T-helper 1 cell treated with Interleukin-12 subunit alpha and Interleukin-12 subunit beta and Interleukin-4 antibody, amounts not matched to agents 30 μg/mL and 1 μg/mL, for 36 hours (primary cell): Measurements from ENCODE around the gene LPP.
A peak's percentile ranks its signal among the peaks of the same experiment; 100 is the strongest.

Experiments
- H3K27ac Mint-ChIP-seq: one replicate; pipeline ENCODE4 v1.8.0; 2021; ENCODE audit warnings: mild to moderate bottlenecking, mixed read lengths
- H3K27me3 Mint-ChIP-seq: one replicate; pipeline ENCODE4 v1.8.0; 2021; ENCODE audit warnings: low read depth, mixed read lengths
- H3K36me3 Mint-ChIP-seq: one replicate; pipeline ENCODE4 v1.8.0; 2021; ENCODE audit warnings: low read depth, mixed read lengths
- H3K4me1 Mint-ChIP-seq: one replicate; pipeline ENCODE4 v1.8.0; 2021; ENCODE audit warnings: low read depth, mixed read lengths
- H3K4me3 Mint-ChIP-seq: one replicate; pipeline ENCODE4 v1.8.0; 2021; ENCODE audit warnings: mild to moderate bottlenecking, moderate library complexity, mixed read lengths
- H3K9me3 Mint-ChIP-seq: one replicate; pipeline ENCODE4 v1.8.0; 2021; ENCODE audit warnings: mixed read lengths

The LPP gene

DNA sequence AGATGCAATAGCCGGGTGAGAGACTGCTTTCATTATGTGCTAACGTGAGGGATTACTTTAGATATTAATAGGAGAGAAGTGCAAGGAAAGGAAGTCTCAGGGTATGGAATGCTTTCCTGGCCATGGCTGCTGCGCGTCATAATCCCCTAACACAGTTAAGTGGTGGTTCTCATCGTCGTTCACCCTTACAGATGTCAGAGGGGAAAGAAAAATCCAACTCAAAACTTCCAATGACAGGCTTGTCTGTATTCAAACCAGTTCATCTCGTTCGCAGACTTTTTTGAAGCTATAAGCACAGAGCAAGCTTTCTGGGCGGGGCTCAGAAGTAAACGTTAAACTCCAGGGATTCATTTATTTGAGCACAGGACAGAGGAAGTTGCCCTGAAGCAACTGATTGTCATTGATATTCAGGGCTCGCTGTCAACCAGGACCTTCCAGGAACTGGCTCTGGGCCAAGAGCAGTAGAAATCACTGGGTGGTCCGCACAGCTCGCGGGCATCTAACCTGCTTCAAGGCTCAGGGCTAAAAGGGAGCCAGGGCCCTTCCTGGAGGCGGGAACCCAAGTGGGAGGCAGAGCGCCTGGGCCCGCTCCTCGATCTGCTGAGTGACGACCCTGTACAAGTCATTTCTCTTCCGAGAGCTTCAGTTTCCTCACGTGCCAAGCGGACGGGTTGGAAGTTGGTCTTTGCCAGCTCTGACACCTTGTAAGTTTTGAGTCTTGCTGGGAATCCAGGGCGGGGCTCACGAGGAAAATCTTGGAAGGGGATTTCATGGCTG lies 1.1 kb upstream of the LPP start:
- Mint-ChIP-seq H3K4me3 (peak overlapping the region; percentile 89), H3K9me3 (peaks cover 15% of the 10 kb centered on the region), H3K36me3 (peaks cover 15% of the 10 kb centered on the region), H3K27ac (peak overlapping the region; percentile 85), H3K27me3 (no peaks in the 10 kb centered on the region), H3K4me1 (peaks cover 53% of the 10 kb centered on the region)

DNA sequence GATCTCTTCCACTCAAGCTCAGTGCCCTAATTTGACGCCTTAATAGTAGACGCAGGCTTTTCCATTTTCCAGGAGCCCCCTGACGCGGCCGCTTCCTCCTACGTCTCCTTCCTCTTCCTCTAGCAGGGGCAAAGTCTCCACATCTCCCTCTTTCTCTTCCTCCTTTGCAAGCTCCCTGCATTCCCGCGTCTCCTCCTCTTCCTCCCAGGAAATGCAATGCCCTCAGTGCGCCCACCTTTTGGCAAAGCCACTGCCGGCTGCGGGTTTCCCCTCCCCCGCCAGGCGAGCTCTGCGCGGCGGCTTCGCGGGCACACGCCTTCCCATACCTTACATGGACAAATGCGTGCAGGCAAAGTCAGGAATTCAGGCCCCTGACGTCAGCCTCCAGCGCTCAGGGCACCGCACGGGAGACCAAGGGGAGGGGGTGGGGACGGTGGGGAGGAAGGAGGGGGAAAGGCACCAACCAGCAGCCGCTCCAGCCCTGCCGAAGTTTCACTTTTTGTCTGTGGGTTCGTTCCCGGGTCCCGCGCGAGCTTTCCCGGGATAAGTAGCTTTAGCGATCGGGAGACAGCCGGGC lies 432 bp upstream of the LPP start:
- peaks cover 13% of the 10 kb centered on the region for H3K36me3 Mint-ChIP-seq
- peak overlapping the region; percentile 89 for H3K4me3 Mint-ChIP-seq
- H3K27me3 Mint-ChIP-seq: no peaks in the 10 kb centered on the region
- H3K27ac Mint-ChIP-seq: peak overlapping the region; percentile 85
- H3K4me1 Mint-ChIP-seq: peaks cover 51% of the 10 kb centered on the region
- H3K9me3 Mint-ChIP-seq: peaks cover 9% of the 10 kb centered on the region

- Mint-ChIP-seq H3K4me3 (peak overlapping the region; percentile 89), H3K36me3 (peaks cover 11% of the 10 kb centered on the region)
Measured at GRCh38 chr3:188154809-188155574, 1.0 kb downstream of the LPP start.

GRCh38 chr3:188156056-188156455 lies 2.1 kb downstream of the LPP start:
- H3K9me3 Mint-ChIP-seq: no peaks in the 10 kb centered on the region
- H3K27me3 Mint-ChIP-seq: no peaks in the 10 kb centered on the region
- H3K27ac Mint-ChIP-seq: peak overlapping the region; percentile 77
- peaks cover 60% of the 10 kb centered on the region for H3K4me1 Mint-ChIP-seq
- H3K36me3 Mint-ChIP-seq: peaks cover 17% of the 10 kb centered on the region
- peak overlapping the region; percentile 89 for H3K4me3 Mint-ChIP-seq

More at GRCh38 chr3:188154809-188155574, 1.0 kb downstream of the LPP start:
- Mint-ChIP-seq H3K27ac (peak overlapping the region; percentile 77), H3K9me3 (no peaks in the 10 kb centered on the region), H3K27me3 (no peaks in the 10 kb centered on the region), H3K4me1 (peaks cover 53% of the 10 kb centered on the region)

- Mint-ChIP-seq H3K36me3 (peaks cover 17% of the 10 kb centered on the region), H3K4me3 (peak overlapping the region; percentile 14), H3K4me1 (peaks cover 60% of the 10 kb centered on the region)
Measured at GRCh38 chr3:188157407-188157806, 3.5 kb downstream of the LPP start.

GRCh38 chr3:188157971-188158370 lies 4.0 kb downstream of the LPP start:
- H3K36me3 Mint-ChIP-seq: peaks cover 19% of the 10 kb centered on the region
- no peaks in the 10 kb centered on the region for H3K9me3 Mint-ChIP-seq
- peaks cover 60% of the 10 kb centered on the region for H3K4me1 Mint-ChIP-seq
- H3K27me3 Mint-ChIP-seq: no peaks in the 10 kb centered on the region
- peak overlapping the region; percentile 1 for H3K4me3 Mint-ChIP-seq
- H3K27ac Mint-ChIP-seq: peak overlapping the region; percentile 13

More at GRCh38 chr3:188157407-188157806, 3.5 kb downstream of the LPP start:
- Mint-ChIP-seq H3K27me3 (no peaks in the 10 kb centered on the region), H3K9me3 (no peaks in the 10 kb centered on the region), H3K27ac (peak overlapping the region; percentile 50)

GRCh38 chr3:188158731-188159310 lies 4.9 kb downstream of the LPP start:
- Mint-ChIP-seq H3K4me3 (no peak overlapping the region), H3K27me3 (no peaks in the 10 kb centered on the region), H3K36me3 (peaks cover 23% of the 10 kb centered on the region), H3K27ac (peak overlapping the region; percentile 21), H3K9me3 (no peaks in the 10 kb centered on the region), H3K4me1 (peaks cover 60% of the 10 kb centered on the region)

- Mint-ChIP-seq H3K27ac (no peak overlapping the region), H3K9me3 (no peaks in the 10 kb centered on the region), H3K36me3 (peaks cover 22% of the 10 kb centered on the region), H3K27me3 (no peaks in the 10 kb centered on the region), H3K4me1 (peaks cover 67% of the 10 kb centered on the region), H3K4me3 (no peak overlapping the region)
Measured at GRCh38 chr3:188160751-188161150, 6.8 kb downstream of the LPP start.

GRCh38 chr3:188164248-188164687 lies 10.3 kb downstream of the LPP start:
- Mint-ChIP-seq H3K36me3 (peaks cover 13% of the 10 kb centered on the region), H3K4me1 (peaks cover 47% of the 10 kb centered on the region), H3K27me3 (no peaks in the 10 kb centered on the region), H3K9me3 (no peaks in the 10 kb centered on the region), H3K27ac (peak overlapping the region; percentile 44), H3K4me3 (peak overlapping the region; percentile 15)

DNA sequence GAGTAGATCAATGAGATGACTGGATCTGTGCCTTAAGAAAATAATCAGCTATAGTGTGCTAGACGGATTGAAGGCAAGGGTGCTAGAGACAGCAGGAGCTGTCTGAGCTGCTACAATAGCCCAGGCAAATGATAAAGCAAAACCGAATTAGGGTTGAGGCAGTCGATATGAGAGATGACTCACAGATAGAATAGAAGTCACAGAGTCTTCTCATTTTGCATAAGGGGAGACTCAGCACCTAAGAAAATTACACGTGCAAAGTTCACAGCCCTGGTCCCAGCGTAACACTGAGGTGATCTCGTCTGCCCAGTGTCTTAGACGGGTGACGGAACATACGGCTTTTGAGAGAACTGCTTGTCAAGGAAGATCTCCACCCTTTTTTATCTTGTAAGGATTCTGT lies 11.6 kb downstream of the LPP start:
- Mint-ChIP-seq H3K36me3 (peaks cover 9% of the 10 kb centered on the region), H3K4me3 (peak overlapping the region; percentile 4), H3K27ac (peak overlapping the region; percentile 3), H3K4me1 (peaks cover 52% of the 10 kb centered on the region), H3K27me3 (no peaks in the 10 kb centered on the region), H3K9me3 (no peaks in the 10 kb centered on the region)

DNA sequence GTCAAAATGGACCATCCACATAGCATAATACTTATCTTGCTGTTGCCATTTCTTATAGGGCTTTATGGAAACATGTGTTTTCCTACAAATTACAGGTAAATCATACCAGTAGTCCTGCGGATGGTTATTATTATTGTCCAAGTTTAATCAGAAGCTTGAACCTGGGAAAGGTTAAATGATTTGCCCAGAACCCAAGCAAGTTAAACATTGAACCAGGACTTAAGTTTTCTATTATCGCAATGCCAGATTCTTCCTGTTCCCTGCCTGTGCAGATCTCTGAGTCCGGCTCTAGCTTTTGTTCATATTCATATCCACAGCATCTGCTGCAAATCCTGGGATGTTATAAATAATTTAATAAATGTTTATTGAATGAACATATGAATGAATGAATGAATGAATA lies 12.5 kb downstream of the LPP start:
- H3K4me3 Mint-ChIP-seq: no peak overlapping the region
- H3K36me3 Mint-ChIP-seq: peaks cover 6% of the 10 kb centered on the region
- peaks cover 54% of the 10 kb centered on the region for H3K4me1 Mint-ChIP-seq

GRCh38 chr3:188168186-188168585 lies 14.2 kb downstream of the LPP start:
- Mint-ChIP-seq H3K4me1 (peaks cover 44% of the 10 kb centered on the region), H3K9me3 (no peaks in the 10 kb centered on the region), H3K4me3 (no peak overlapping the region), H3K27ac (no peak overlapping the region), H3K36me3 (peaks cover 1% of the 10 kb centered on the region), H3K27me3 (no peaks in the 10 kb centered on the region)

More for the DNA sequence above, 12.5 kb downstream of the LPP start:
- Mint-ChIP-seq H3K27me3 (no peaks in the 10 kb centered on the region), H3K27ac (no peak overlapping the region), H3K9me3 (no peaks in the 10 kb centered on the region)

GRCh38 chr3:188168648-188169047 lies 14.7 kb downstream of the LPP start:
- Mint-ChIP-seq H3K27ac (no peak overlapping the region), H3K36me3 (no peaks in the 10 kb centered on the region), H3K4me1 (peaks cover 42% of the 10 kb centered on the region), H3K4me3 (no peak overlapping the region), H3K27me3 (no peaks in the 10 kb centered on the region), H3K9me3 (no peaks in the 10 kb centered on the region)

DNA sequence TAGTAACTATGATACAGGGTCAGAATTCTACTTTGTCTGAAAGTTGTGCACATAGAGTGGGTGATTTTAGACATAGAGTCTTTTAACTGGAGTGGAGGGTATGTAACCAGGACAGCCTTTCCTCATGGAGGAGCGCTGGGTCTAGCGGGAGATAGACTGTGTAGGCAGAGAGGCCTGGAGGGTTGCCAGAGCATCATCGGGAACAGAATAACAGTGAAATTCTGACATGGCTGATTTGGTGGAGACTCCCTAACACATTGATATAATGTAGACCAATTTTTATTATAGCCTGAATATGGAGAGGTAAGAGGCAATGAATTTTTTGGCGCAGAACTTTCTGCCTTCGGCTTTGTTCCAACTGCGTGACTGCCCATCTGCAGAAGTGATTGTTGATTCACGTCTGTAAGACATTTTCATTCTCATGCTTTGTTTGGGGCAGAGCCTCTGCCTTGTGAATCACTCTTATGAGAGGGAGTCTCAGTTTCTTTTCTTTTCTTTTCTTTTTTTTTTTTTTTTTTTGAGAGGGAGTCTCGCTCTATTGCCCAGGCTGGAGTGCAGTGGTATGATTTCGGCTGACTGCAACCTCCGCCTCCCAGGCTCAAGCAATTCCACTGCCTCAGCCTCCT lies 16.0 kb downstream of the LPP start:
- peaks cover 4% of the 10 kb centered on the region for H3K36me3 Mint-ChIP-seq
- peaks cover 40% of the 10 kb centered on the region for H3K4me1 Mint-ChIP-seq
- H3K4me3 Mint-ChIP-seq: peak overlapping the region; percentile 32
- peak overlapping the region; percentile 62 for H3K27ac Mint-ChIP-seq
- no peaks in the 10 kb centered on the region for H3K9me3 Mint-ChIP-seq
- no peaks in the 10 kb centered on the region for H3K27me3 Mint-ChIP-seq
